ENCODE results near the gene MOSPD3.

- no peak for TF ChIP-seq EZH2phosphoT487 (IDR thresholded peaks at IDR 0.05)
- no peak for TF ChIP-seq CTCF (IDR thresholded peaks at IDR 0.05)
Observed at GRCh38 chr7:100572281-100572948, 39.9 kb upstream of the MOSPD3 start.
